ENCODE data around the gene CACNA2D4.

DNA sequence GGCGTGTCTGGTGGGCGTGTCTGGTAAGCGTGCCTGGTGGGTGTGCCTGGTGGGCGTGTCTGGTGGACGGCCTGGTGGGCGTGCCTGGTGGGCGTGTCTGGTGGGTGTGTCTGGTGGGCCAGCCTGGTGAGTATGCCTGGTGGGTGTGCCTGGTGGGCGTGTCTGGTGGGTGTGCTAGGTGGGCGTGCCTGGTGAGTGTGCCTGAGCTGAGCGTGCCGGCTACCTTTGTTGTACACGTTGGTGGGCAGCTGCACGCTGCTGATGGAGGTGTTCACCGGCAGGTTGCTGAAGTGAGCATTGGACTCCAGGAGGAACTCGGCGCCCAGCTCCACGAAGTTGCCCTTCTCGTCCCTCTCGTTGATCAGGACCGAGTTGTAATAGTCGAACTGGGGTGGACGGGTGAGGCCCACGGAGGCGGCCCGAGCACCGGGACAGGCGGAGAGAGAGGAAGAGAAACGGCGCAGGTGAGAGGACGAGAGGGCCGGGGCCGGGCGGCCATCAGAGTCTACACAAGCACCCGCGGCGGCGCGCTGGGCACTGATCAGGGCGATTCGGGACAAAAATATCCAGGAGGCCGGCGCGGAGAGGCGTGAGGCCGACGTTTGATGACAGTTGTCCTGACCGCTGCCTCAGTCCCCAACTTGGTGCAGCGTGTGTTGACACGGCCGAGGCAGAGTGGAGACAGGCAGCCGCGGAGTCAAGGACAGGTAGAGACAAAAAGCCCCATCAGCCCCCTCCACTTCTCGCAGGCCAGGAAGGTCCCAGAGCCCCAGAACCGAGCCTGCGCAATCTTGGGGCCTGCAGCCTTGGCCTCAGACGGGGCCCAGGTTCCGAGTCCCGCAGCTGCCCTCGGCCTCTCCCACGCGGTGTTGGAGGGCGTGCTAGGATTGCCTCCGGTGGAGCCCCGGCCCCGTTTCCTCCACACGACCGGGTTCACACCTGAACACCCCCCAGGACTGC is 10.5 kb downstream of the CACNA2D4 start:
- TF ChIP-seq, protein P1, sequence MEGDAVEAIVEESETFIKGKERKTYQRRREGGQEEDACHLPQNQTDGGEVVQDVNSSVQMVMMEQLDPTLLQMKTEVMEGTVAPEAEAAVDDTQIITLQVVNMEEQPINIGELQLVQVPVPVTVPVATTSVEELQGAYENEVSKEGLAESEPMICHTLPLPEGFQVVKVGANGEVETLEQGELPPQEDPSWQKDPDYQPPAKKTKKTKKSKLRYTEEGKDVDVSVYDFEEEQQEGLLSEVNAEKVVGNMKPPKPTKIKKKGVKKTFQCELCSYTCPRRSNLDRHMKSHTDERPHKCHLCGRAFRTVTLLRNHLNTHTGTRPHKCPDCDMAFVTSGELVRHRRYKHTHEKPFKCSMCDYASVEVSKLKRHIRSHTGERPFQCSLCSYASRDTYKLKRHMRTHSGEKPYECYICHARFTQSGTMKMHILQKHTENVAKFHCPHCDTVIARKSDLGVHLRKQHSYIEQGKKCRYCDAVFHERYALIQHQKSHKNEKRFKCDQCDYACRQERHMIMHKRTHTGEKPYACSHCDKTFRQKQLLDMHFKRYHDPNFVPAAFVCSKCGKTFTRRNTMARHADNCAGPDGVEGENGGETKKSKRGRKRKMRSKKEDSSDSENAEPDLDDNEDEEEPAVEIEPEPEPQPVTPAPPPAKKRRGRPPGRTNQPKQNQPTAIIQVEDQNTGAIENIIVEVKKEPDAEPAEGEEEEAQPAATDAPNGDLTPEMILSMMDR (IDR thresholded peaks at IDR 0.05; ENCODE audit: low read depth, low read length) = no peak
- no peak for TF ChIP-seq EZH2phosphoT487 (IDR thresholded peaks at IDR 0.05; ENCODE audit: low read depth)
